NCI-H1930 (cell line): ENCODE measurements around the gene TXNRD1.
"Not testable (repeated sequence)": the region's sequence is repeated elsewhere in the genome, so short reads cannot be mapped to it uniquely, and the experiment has no call there.

Experiments used
- DNase-seq, 2 experiments: peaks; one replicate each; lab custom pipeline; 2025; lab: John Stamatoyannopoulos, UW

TXNRD1 gene

GRCh38 chr12:104304261-104305009, 88.9 kb downstream of the TXNRD1 start:
- no peak for DNase-seq

GRCh38 chr12:104305349-104305748, 89.8 kb downstream of the TXNRD1 start:
- no peak for DNase-seq

- no peak for DNase-seq
These were observed 90.8 kb downstream of the TXNRD1 start for GRCh38 chr12:104306376-104306775.

GRCh38 chr12:104306943-104307654, 91.5 kb downstream of the TXNRD1 start:
- no peak for DNase-seq

GRCh38 chr12:104307655-104308000, 92.0 kb downstream of the TXNRD1 start:
- DNase-seq = no peak

- DNase-seq = no peak
These were observed 93.9 kb downstream of the TXNRD1 start for GRCh38 chr12:104309446-104309993.

GRCh38 chr12:104310751-104311633, 95.4 kb downstream of the TXNRD1 start:
- no peak for DNase-seq

GRCh38 chr12:104312202-104312601, 96.6 kb downstream of the TXNRD1 start:
- DNase-seq = no peak

- no peak for DNase-seq
These were observed 97.1 kb downstream of the TXNRD1 start for GRCh38 chr12:104312654-104313053.

- no peak for DNase-seq
These were observed 98.1 kb downstream of the TXNRD1 start for GRCh38 chr12:104313568-104314241.

- no peak for DNase-seq
These were observed 98.6 kb downstream of the TXNRD1 start for GRCh38 chr12:104314242-104314614.

- no peak for DNase-seq
These were observed 100.0 kb downstream of the TXNRD1 start for GRCh38 chr12:104315326-104316224.

- DNase-seq = no peak
These were observed 101.4 kb downstream of the TXNRD1 start for GRCh38 chr12:104316936-104317335.

- no peak for DNase-seq
These were observed 102.1 kb downstream of the TXNRD1 start for GRCh38 chr12:104317538-104318210.

GRCh38 chr12:104319028-104319427, 103.4 kb downstream of the TXNRD1 start:
- no peak for DNase-seq

- no peak for DNase-seq
These were observed 104.5 kb downstream of the TXNRD1 start for GRCh38 chr12:104319918-104320626.

- DNase-seq = no peak
These were observed 105.0 kb downstream of the TXNRD1 start for GRCh38 chr12:104320627-104321024.

- no peak for DNase-seq
These were observed 106.4 kb downstream of the TXNRD1 start for GRCh38 chr12:104321949-104322348.

GRCh38 chr12:104322533-104322932, 107.0 kb downstream of the TXNRD1 start:
- not testable (repeated sequence) for DNase-seq
